GM10847 (cell line): ENCODE measurements around the gene APBA2.

Source experiments
- POLR2A ChIP-seq: IDR thresholded peaks from 2 replicates; pipeline ENCODE4 v1.6.1; 2011; ENCODE audit not compliant: insufficient read length; ENCODE audit errors: extremely low read depth

APBA2 gene

DNA sequence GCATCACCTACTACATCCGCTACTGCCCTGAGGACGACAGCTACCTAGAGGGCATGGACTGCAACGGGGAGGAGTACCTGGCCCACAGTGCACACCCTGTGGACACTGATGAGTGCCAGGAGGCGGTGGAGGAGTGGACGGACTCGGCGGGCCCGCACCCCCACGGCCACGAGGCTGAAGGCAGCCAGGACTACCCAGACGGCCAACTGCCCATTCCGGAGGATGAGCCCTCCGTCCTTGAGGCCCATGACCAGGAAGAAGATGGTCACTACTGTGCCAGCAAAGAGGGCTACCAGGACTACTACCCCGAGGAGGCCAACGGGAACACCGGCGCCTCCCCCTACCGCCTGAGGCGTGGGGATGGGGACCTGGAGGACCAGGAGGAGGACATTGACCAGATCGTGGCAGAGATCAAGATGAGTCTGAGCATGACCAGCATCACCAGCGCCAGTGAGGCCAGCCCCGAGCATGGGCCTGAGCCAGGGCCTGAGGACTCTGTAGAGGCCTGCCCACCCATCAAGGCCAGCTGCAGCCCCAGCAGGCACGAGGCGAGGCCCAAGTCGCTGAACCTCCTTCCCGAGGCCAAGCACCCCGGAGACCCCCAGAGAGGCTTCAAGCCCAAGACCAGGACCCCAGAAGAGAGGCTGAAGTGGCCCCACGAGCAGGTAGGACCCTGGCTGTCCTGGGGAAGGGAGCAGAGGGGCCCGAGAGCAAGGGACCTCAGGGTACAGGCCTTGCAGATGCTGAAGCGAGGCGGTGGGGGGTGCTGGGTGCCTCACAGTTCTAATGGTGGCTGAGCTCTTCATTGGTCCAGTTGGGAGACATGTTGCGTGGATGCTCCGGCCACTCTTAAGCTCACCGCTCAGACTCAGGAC is 168.6 kb downstream of the APBA2 start:
- TF ChIP-seq POLR2A, result no peak

DNA sequence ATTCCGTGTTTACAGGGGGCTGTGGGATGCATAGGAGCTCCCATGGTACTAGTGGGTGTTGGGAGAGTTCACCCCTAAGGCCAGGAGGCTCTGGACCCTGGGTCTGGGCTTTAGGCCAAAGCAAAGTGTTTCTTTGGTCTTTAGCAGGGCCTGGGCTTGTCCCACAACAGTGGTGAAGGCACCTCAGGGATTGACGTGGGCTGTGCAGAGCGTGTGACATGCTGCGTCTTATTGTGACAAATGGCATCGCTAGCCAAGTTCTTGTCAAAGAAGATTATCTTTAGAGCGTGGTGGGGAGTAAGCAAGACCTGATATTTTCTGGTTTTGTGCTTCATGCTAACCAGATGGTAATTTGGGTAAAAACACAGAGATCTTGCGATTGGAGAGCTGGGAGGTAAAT is 170.1 kb downstream of the APBA2 start:
- TF ChIP-seq POLR2A, result no peak

DNA sequence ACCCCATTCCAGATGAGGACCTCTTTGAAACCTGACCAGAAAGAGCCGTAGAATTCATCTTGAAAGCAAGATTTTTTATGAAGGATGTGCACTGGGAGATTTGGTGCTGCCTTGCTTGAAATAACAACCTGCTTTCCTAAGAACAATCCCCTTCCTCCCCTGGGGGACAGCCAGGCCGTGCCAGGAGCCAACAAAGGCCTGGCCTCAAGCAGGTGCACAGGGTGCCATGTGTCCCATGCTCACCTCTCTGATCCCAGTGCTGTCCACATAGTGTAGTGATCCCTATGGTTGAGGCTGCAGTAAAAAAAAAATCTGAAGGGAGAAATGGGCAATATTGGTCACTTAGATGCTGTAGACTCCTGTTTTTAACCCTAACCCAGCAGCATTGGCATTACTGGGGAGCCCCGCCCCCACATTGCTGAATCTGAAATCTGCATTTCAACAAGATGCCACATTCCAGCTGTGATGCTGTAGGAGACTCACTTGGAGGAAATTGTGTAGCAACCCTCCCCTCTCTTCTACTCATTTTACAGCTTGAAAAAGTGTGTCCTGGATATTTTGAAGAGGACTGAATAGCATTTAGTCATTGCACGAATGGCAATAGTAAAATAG is 171.2 kb downstream of the APBA2 start:
- no peak for TF ChIP-seq POLR2A

DNA sequence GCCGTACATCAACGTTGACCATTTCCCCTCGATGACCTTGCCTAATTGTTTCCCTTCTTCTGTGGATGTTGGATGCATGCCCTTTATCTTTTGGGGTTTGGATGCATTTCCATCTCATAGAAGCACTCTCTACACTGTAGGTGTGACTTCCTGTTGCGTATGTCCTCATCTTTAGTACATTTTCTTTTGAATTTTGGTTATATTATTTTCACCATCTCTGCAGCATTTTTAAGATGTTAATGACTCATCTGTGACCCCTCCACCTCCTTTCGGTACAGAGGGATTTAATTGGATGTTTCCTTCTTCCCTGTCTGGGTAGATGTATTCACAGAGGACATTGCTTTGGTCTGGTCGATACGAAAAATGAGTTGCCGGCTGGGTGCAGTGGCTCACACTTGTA is 172.1 kb downstream of the APBA2 start:
- TF ChIP-seq POLR2A, result no peak

DNA sequence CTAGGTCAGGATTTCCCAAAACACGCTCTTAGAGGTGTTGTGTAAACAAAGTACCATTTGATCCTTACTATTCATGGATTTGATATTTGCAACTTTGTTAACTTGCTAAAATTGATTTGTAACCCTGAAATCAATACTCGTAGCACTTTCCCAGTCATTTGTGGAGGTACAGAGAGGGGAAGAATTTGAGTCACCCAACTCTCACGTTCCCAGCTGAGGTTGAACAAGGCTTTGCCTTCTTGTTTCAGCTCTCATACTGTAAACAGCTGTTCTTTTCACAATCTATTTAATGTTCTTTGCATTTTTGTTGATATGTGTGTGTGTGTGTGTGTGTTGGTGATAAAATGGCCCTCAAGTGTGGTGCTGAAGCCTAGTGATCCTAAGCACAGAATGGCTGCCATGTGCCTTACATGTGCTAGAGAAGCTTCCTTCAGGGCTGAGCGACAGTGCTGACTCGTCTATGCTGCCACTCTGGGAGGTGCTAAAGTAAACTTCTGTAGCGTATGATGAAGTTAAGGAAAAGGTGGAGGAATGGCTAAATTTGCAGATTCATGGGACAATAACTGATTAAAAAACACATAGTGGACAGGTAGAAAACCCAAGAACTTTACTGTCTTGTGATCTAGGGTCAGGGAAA is 173.2 kb downstream of the APBA2 start:
- no peak for TF ChIP-seq POLR2A

DNA sequence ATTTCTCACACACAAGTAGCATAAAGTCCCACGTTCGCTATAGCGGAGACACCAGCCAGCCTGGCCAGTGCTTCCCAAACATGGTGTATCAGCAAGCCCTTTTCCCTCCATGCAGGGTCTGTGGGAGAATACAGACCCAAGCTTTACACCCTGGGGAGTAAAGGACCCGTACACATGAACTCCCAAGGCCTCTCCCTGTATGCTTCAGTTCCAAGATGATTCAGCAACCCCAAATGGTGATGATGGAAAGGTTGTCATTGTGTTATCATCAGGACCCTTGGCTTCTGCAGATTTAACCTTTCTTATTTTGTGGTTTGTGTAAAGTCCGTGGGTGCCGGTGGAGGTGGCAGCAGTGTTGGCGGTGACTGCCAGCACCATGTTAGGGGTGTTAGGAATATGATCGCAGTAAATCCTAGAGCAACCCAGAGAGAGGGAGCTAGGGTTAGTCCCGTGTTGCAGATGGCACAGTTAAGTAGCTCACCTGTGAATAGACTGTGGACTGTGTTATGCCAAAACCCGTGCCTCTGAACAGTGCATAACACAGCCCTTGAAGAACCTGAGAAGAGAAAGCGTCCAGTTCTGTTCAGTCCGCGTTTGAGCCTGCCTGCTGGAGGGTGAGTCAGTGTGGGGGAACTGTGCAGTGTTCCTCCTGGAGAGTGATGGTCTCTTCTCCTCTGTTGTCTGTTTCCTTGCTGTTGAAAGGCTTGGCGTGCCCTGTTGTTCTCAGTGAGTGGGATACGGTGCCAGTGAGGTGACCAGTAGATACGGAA is 174.3 kb downstream of the APBA2 start:
- no peak for TF ChIP-seq POLR2A

DNA sequence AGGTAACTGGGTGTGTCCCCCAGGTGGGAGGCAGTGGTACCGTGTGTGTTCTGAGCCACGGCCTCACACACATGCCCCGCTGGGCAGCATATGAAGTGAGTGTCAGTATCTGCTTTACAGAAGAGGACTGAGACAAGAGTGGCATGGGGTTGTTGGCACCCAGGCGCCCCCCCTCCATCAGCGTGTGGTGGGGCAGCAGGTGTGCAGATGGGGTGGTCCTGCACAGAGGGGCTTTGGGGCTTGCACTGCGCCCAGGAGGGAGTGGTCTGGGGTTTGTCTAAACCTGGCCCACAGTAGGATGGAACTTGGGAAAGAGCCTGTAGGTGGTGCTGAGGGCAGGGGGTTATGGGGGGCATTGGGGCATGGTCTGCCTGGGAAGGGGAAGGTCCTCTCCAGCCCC is 176.0 kb downstream of the APBA2 start:
- TF ChIP-seq POLR2A, result no peak

DNA sequence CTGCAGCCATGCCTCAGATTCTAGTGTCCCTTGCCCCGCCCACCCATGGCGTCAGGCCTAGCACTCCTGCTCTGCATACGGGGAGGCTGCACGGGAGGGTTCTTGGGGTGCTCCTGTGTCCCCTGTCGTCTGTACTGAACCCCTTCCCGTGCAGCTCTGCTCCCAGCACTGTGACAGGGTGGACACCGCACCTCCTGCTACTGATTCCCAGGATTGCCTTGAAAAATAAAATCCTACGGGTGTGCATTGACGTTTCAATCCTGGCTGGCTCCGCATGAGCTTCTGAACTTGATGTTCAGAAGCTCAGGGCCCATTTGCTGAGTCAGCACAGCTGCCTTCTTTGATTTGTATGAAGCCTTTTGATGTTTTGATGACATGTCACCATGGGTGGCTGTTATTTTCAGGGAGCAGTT is 176.4 kb downstream of the APBA2 start:
- TF ChIP-seq POLR2A, result no peak

DNA sequence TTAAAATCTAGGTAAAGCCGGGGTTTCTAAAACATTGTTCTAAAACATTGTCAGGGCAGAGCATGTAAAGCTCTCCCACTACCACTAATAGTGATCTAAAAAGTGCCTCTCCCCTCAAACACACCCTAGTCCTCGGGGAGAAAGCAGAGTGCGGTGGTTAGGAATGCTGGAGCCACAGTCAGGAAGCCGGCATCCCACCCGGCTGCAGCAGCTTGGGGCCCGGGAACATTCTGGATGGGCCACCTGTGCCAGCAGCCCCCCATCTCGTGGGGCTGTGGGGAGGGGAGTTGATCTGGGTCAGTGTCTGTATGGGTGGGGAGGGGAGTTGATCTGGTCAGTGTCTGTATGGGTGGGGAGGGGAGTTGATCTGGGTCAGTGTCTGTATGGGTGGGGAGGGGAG is 176.9 kb downstream of the APBA2 start:
- no peak for TF ChIP-seq POLR2A

DNA sequence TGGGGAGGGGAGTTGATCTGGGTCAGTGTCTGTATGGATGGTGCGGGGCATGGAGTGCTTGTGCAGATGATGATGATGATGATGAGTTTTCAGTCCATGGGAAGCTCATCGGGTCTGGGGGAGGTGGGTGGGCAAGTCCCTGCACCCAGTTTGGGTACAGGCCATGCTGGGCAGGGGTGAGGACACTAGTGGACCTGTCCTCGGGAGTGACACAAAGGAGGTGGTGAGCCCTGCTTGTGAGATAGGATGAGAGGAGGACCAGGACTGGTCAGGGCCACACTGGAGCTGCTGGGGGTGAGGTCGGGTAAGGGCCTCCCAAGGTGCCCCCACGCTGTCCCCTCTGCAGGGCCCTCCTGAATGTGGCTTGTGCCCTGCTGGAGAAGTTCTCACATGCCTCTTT is 177.9 kb downstream of the APBA2 start:
- TF ChIP-seq POLR2A, result no peak

DNA sequence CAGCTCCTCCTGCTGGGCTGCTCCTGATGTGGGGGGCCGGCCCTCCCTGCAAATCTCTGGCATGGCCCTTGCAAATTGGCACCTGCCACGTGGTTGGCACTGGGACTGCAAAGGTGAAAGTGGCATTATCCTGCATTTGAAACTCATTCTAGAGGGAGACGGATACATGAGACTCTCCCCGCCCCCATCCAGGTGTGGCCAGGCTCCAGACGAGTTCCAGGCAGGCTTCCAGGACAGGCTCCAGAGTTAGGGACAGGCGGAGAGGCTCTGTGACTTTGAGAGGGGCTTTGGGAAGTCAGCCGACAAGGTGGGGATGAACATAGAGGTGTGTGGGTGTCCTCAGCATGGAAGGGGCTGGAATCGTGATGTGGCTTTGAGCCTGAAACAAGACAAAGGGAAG is 178.5 kb downstream of the APBA2 start:
- no peak for TF ChIP-seq POLR2A

DNA sequence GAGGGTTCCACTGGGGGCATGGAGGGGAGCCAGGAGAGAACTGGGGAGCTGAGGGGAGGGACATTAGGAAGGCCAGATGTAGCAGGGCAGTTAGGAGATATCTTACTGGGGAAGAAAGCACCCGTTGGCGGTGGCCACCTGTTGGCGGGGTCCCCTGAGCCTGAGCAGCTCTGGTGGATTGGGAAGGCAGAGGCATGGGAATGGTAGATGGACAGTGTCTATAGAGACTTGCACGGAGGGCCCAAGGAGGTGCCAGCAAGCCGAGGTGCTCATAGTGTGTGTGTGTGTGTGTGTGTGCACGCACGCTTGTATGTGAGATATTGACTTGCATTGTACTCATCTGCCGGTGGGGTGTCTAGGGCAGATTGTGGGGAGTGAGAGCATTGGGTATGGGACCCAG is 179.0 kb downstream of the APBA2 start:
- TF ChIP-seq POLR2A, result no peak

DNA sequence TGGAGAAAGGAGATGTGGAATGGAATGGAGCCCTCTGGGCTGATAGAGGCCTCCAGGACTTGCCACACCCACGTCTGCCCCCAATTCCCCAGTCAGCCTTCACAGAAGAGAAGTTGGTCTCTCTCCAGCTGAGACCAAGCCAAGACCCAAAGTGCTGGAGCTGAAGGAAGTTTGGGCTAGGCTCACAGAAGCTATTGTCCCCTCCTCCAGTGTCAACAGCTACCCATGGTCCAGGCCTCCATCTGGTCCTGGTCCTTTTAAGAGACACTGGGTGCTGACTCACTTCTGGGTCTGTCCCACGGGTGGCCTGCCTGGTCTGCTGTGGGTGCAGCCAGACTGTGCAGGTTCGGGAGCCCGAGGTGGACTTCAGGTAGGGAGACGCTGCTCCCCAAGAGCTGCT is 179.8 kb downstream of the APBA2 start:
- no peak for TF ChIP-seq POLR2A

DNA sequence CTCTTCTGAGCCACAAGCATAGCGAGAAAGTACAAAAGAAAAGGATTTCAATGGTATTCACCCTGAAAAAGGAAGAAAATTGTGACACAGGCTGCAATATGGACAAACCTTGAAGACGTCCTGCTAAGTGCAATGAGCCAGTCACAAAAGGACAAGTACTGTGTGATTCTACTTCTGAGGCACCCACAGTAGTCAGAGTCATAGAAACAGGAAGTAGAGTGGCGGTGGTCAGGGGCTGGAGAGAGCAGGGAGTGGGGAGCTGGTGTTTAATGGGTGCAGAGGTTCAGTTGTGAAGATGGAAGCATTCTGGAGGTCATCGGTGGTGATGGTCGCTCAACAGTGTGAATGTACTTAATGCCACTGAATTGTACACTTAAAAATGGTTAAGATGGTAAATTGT is 180.5 kb downstream of the APBA2 start:
- no peak for TF ChIP-seq POLR2A

DNA sequence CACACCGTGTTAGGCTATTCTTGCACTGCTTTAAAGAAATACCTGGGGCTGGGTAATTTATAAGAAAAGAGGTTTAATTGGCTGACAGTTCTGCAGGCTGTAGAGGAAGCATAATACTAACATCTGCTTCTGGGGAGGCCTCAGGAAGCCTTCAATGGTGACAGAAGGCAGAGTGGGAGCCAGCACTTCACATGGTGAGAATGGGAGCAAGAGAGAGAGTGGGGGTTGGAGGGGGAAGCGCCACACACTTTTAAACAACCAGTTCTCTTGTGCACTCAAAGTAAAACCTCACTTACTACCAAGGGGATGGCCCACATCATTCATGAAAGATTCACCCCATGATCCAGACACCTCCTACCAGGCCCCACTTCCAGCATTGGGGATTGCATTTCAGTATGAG is 181.1 kb downstream of the APBA2 start:
- TF ChIP-seq POLR2A, result no peak
